ENCODE data around the gene TNNI3K.

Gene TNNI3K

DNA sequence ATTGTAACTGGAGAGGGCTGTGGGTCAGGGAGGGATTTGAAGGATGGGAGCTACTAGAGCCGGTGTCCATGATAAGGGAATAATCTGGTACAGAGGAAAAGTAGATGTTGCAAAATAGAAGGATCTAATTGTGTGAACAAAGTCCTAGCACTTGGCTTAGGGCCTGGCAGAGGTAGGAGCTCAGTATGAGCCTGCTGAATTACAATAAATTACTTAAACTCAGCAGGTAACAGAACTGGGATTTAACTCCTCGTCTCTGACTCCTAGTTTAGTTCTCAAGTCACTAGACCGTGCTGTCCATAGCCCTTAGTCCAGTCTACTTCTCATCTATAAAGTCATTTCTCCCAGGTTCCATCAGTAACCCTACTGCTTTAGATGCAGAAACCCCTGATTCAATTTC, 157.0 kb downstream of the TNNI3K start:
- no peak for DNase-seq (ENCODE audit: low spot score)

DNA sequence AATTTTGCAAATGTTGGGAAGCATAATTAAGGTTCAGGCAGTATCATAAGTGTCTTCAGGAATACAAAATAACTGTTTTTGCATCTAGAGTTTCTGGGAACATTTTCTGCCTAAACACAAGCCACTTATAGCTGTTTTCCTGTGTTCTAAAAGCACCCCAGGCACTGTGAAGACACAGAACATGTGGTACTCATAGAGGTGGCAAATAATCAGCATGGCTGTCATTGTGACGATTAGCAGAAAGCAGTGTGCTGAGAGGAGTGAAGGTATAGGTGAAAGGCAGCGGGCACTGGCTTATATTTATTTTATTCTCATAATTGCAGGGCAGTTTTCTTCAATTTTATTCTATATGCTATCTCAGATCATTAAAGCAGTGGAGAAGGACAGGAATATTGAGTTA, 157.7 kb downstream of the TNNI3K start:
- no peak for DNase-seq (ENCODE audit: low spot score)

DNA sequence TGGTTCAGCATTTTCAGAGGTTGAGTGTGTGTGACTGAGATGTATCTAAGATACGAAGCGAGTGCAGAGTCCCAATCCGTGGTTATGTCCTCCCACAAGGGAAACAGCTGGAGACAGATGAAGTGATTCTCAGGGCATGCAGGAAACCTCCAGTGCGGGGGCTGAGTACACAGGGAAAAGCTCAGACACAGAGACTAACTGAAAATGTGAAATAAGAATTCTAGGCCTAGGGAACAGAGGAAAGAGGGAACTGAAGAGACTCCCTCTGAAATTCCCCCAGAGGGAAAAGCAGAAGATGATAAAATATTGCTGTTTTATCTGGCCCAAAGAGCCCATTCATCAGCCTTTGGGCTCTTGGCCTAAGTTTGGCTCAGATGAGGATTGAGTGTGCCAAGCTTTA, 160.4 kb downstream of the TNNI3K start:
- DNase-seq (ENCODE audit: low spot score): peak; percentile 24

DNA sequence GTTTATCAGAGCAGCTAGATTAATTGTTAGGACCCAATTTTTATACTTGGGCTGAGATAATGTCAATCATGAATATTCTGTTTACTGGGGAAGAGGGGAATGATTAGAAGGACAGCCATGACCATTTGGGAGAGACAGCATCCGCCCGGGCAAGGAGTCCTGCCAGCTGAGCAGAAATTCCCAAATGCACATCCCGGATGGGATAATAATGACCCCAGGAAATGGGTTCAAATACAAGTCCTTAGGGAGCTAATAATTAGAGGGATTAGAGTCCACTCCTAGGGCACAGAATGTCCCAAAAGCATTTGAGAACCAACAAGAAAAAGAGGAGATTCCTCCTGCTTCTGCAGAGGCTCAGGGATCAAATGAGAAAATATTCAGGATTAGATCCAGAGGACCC, 161.3 kb downstream of the TNNI3K start:
- DNase-seq (ENCODE audit: low spot score): no peak

DNA sequence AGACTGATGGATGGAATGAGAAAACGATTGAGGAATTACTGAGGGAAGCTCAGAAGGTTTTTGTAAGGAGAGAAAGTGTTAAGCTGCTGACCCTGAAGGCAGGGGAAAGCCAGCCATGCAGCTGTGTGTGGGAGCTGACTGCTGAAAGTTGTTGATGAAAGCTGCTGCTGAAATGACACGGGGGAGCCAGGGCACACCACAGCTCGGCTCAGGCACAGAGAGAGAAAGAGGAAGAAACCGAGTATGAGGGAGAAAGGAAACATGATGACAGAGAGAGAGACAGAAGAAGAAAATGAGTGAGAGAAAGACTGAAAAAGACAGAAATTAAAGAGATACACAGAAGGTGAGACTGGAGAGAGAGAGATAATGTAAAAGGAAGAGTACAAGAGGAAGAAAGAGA, 161.7 kb downstream of the TNNI3K start:
- no peak for DNase-seq (ENCODE audit: low spot score)

DNA sequence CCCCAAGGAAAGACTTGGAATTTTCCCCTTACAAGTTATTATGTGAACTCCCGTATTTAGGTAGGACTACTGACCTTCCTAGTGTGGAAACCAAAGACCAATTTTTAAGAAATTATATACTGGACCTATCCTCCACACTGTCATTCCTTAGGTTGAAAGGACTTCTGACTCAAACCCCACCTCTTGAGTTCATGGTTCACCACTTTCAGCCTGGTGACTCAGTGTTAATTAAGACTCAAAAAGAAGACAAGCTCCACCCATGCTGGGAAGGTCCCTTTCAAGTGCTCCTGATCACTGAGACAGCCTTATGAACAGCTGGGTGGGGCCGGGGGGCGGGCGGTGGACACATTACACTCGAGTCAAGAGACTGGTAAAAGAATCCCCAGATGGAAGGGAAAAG, 164.1 kb downstream of the TNNI3K start:
- DNase-seq (ENCODE audit: low spot score): no peak

DNA sequence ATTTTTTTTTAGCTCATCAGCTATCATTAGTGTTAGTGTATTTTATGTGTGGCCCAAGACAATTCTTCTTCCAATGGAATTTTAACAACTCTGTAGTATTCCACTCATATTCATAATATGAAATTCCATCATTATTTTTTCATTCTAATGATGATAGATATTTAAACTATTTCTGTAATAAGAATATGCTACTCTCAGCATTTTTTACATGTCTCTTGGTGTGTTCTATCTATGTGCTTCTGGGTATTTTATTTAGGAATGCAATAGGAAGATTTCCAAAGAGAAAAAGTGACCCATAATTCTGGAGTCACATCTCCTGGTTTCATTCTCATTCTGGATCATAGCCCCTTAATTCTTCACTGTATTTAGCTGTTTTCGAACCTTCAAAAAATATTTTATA, 167.7 kb downstream of the TNNI3K start:
- DNase-seq (ENCODE audit: low spot score): no peak

DNA sequence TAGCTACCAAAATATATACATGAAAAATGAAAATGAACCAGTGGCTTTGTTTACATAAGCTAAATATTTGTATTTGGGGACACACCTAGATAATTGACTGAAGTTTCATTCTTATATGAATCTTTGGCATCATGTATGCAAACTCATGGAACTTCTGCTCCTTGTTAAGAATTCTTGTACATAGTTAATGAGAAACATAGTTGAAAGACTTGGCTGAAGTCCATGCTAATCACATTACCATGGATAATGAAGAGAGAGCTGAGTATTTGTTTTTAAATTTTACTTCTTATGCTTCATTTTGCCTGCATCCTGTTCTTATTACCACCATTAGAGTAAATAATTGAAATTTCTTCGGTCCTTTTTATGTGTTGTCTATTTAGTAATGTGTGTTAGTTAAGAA, 168.4 kb downstream of the TNNI3K start:
- no peak for DNase-seq (ENCODE audit: low spot score)

DNA sequence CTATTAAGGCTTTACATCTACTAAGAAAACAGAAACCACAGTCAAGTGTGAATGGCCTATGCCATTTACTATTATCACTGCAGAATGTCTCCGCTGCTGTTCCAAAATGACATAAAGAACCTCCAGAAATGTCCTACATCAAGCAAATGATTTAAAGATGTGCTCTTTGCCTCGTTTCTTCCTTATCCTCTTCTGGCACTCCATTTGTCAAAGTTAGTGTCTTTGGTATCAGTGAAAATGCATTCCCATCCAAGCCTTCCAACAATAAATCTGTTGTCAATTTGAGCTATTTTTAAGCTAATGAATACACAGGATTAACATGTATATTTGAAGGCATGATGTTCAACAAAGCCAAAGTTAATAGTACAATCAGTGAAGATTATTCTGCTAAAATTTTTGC, 171.6 kb downstream of the TNNI3K start:
- no peak for DNase-seq (ENCODE audit: low spot score)

DNA sequence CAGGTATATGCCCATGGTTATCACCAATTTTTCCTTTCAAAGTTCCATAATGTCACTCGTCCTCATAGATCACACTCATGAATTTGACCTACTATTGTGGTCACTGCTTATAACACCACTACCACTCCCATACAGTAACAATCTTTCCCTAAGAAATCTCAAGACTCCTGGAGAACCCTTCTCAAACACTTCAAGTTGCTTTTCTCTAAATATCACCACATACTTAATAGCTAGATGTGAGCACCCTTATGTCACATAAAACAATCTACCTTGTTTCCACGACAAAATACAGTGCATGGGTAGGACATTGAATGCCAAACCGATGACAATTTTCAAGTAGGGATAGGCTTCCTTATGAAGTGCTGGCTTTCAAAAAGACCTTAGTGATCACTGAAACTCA, 172.7 kb downstream of the TNNI3K start:
- DNase-seq (ENCODE audit: low spot score): no peak

DNA sequence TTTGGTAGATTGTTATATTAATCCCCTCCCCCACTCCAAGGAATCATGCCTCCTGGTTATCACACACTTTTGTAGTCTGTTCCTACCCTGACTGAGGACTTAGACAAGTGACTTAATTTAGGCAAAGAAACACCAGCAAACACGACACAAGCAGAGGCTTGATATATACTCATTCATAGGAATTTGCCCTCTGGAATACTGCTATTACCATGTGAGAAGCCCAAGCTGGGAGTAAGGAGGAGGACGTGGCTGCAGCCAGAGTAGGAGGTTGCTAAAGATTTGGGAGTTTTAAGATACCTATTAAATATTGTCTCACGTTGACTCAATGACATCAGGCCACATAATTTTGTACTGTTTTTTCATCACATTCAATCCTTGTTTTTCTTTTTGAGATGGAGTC, 177.1 kb downstream of the TNNI3K start:
- no peak for DNase-seq (ENCODE audit: low spot score)

DNA sequence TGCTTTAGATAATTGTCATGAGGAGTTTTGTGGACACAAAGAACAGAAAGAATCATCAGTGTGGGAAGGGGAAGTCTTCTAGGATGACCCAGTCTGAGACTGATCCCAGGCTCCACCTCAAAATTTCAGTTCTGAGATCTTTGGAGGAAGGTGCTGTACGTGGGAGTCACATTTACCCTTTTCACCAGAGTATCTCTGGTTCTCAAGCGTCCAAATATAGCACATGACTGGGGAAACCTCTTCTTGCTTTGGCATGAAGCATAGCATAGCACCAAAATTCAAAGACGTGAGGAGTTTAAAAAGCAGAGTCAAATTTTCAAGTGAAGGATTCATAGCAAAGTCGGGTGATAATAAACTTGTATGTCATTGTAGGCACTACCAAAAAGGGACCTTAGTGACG, 180.7 kb downstream of the TNNI3K start:
- no peak for DNase-seq (ENCODE audit: low spot score)

DNA sequence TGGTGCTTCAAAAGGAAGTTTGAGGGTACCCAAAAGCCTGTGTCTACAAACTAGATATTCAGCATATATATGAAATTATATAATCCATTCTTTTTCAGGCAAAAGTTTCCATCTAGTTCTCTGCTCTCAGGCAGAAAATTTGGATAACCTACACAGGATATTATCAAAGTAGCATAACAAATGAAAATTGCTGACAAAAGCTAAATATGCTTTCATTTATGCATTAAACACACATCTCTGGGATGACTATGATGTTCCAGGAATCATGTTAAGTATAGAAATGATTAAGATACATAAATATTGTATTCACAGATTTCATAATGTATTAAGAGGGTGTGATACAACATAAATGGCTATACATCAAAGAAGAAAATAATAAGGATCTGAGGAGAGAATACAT, 184.4 kb downstream of the TNNI3K start:
- no peak for DNase-seq (ENCODE audit: low spot score)

DNA sequence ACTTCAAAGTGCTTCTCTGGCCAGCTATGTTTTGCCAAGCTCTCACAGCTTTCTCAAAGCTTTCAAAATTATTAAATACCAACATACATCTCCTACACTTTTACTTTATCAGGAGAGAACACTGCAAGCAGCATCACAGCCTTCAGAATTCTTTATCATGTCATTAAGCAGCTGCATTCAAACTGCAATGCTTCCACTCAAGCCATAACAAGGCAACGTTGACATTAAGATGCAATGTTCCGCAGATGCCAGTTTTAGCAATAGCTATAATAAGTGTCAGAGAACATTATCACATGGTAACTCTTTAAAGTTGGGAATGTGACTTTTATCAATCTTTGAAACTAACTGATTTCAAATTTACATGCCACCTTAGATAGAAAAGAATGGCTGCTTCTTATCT, 185.3 kb downstream of the TNNI3K start:
- DNase-seq (ENCODE audit: low spot score): no peak

DNA sequence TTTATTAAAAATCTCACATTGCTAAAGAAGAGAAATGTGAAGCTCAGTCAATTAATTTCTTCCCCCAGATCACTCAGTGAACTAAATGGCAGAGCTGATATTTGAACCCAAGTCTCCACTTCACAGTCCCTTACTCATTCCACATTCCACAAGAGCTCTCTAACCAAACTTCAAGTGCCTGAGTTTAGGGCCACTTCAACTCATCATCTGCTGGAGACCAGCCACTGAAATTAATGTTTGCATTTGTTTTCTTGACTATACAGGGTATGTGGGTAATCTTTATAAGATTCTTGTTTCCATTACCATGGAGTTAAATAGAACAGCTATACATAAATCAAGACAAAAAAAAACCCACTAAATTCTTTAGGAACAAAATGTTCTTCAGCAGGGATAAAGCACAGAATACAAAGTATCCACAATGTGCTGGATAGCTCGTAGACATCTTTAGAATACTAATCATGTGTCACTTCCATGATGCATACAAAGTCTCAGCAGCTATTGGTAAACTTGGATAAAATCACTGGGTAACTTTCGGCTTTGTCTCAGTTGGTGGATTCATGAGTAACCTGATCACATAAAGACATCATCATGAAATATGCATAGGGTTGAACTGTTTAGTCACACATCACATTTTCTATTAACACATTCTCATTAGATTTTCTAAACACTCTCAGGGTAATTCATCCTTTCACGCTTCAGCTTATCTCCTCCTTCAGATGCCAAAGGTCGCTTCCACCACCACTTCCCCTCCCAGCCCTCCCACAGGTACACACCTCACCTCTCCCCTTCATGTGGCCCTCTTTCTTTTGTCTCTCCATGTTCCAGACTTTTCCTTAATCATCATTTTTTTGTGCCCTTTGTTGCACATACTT, 187.5 kb downstream of the TNNI3K start:
- no peak for DNase-seq (ENCODE audit: low spot score)

DNA sequence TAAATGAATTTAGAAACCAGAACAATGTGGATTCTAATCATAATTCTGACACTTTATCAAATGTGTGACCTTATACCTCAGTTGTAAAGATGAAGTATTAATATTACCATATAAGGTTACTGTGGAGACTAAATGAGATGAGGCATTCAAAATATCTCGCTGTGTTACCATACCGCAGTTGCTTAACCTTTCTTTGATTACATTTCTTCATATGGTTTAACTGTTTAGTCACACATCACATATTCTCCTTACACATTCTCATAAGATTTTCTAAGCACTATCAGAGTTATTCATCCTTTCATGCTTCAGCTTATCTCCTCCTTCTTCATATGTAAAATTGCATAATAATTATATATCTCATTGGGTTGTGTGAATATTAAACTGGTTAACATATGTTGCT, 188.3 kb downstream of the TNNI3K start:
- DNase-seq (ENCODE audit: low spot score): no peak

DNA sequence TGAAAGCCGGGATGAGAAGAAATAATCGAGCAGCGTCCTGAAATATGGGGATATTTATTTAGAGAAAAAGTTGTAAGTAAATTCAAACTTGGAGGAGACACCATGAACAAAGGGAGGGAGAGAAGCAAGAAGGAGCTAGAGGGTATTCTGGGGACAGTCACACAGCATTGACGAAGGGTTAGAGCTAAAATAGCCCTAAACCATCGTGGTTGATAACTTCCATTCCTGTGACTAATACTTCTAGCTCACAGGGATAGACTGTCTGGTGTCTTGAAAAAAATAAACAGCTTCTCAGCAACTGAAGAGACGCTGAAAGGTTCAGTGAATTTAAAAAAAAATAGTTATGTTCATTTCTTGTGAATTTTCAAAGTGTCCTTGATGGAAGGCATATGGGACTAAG, 190.5 kb downstream of the TNNI3K start:
- no peak for DNase-seq (ENCODE audit: low spot score)

DNA sequence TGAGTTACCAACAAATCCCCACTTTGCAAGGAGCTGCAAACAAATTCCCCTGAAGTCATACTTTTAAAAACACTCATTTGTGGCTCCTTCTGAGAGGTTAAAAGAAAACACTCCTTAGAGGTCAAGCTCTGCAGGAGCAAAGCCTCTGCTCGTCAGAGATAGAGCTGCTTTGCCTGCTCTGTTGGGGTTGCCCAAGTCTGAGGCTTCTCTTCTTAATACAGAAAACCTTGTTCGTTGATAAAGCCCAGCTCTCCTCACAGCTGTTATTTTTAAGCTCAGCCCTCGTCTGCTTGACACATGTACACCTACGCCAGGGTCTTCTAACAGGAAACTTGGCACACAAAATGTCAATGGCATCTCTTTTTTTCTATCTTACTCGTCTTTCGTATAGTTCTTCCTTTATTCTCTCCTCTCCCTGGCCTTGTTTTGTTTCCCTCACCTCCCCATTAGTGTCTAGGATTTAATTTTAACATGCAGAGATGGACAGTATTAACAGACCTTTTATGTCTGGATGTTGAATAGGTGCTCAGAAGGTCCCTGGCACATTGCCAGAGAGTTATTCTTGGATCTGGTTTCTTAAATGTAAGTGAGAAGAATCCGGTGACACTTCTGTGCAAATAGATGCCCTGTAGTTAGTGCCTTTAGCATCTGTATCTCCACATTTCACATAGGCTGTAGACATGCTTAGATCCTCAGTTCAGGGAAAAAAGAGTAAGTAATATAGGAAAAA, 191.2 kb downstream of the TNNI3K start:
- DNase-seq (ENCODE audit: low spot score): no peak

DNA sequence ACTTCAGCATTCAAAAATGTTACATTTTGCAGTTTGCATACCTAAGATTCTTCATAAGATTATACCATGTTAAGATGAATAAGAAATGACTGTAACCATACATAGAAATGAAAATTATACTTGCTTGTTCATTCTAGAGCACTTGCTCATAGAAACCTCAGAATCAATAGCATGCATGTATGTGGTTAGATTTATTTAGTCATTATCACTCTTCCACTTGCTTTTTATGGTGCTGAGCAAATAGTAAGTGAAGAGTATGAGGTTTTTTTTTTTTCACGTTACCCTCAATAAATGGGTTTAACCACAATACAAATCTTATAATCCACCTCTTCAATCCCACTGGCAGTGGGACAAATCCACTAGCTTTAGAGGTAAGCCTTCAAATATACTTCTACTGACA, 192.5 kb downstream of the TNNI3K start:
- no peak for DNase-seq (ENCODE audit: low spot score)

DNA sequence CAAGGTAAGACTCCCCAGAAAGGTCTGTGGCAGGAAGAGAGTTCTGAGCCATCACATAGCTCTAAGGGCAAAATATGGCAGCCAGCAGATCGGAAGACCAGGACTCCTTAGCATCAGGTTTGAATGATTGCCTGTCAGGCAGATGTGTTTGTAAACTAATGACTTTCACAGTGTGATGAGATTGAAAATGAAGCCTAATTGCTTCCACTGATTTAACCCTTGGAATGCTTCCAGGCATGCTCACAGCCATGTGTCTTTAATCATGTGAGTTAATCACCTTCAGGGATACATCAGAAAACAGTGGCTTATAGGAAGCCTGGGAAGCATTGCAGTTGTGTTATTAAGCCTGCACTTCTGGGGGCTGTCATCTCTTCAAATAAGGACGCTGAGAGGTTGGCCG, 194.4 kb downstream of the TNNI3K start:
- no peak for DNase-seq (ENCODE audit: low spot score)

DNA sequence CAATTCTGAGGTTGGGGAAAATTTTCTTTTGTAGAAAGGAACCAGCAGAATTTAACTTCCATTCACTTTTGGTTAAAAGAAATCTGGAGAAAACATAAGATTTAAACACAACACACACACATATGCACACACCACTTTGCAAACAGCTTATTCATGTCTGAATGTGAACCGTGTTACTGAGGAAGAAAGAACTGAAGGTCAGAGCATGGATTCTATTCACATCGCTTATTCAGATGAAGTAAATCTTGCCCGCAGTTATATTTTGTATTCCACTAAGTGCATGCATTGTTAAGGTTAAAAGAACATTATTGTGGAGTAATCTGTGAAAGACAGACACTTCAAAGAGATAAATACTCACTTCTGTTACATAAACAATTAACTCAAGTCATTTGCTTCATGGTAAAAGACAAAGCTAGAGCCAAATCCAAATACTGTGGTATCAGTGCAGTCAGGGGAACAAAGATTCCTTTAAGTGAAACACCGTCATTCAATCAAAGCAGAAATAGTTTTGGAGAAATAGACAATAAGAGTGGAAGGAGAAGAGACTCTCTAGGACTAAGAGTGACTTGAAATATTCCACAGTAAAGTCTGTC, 195.3 kb downstream of the TNNI3K start:
- no peak for DNase-seq (ENCODE audit: low spot score)

DNA sequence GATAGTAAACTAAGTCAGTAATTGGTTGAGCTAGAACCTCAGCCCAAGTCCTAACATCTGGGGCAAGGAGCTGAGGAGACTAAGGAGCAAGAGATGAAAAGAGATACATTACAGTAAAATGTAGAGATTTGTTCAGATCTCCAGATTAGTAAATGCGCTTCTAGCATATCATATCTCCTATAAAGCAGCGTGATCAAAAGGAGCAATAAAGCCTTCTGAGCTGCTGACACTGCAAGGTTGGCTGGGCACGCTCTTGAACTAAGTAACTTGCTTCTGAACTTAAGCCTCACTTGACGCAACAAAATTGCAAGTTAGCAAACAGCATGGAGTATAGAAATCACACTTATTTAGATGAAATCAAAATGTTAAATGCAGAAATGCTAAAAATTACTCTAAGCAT, 196.3 kb downstream of the TNNI3K start:
- no peak for DNase-seq (ENCODE audit: low spot score)

DNA sequence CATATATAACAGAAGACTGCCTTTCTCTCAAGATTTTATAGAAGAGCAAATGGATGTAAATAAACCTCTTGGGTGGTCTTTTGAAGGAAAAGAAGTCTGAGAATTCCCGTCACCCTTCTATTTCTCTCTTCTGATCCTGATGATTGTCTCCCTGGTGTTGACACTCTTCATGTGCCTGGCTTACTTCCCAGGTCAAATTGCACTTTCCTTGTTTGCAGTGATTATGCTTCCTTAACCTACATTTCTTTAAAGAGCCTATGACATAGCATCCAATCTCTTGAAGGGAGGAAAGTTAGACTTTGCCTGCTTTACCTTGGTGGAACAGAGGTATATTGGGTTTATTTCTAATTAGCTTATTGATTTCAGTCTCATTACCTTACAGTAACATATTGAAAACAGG, 197.1 kb downstream of the TNNI3K start:
- DNase-seq (ENCODE audit: low spot score): no peak
